Measurements from ENCODE around the gene GALNT10. TPM values are rescaled to one million over a fixed set of nuclear protein-coding genes. Genes with fewer than 3 reads are reported as not detected.

Gene GALNT10
- total and polyA plus RNA-seq, 2 of the 8 experiments (the other 6 are each of a cell fraction or from before 2014, with no cell fraction given), result 4.6 to 15.5 TPM

GRCh38 chr5:154421868-154422267, 231.3 kb downstream of the GALNT10 start:
- WGBS, 2 experiments (ENCODE audit: extremely low coverage in 1 of 2, insufficient coverage in 1 of 2, insufficient read length in 1 of 2, insufficient replicate concordance in 2 of 2, low coverage in 1 of 2, low lambda C conversion rate in 2 of 2, missing lambda C conversion rate in 1 of 2), result 71% methylated on average over 1 of the region's 1 CpG; no CpG with 5 or more reads in 1 of the 2 experiments
- Histone ChIP-seq H3K4me1 (replicated peaks in 1 of 4; ENCODE audit: control insufficient read depth in 3 of 4, insufficient read depth in 4 of 4, low read length in 3 of 4) (peaks cover 0 to 4% (median 0%) of the 10 kb centered on the region in 4 experiments; a peak in 1 of 7 replicates), H3K9me3 (ENCODE audit: insufficient read depth in 2 of 2, low read depth in 1 of 2, low read length in 1 of 2) (no peaks in the 10 kb centered on the region), H2AK5ac (ENCODE audit: low read depth, low read length) (no peak overlapping the region), H3K4me2 (ENCODE audit: insufficient read depth in 1 of 2, low read depth in 2 of 2, low read length in 2 of 2) (no peak overlapping the region), H2BK5ac (ENCODE audit: low read depth, low read length) (no peak overlapping the region), H3K18ac (ENCODE audit: extremely low read depth, low read length) (no peak overlapping the region), H4K91ac (replicated peaks; ENCODE audit: insufficient read length, low read length) (no peak overlapping the region), H3K9ac (replicated peaks in 1 of 4; ENCODE audit: extremely low read depth in 1 of 4, low read depth in 3 of 4, low read length in 3 of 4) (no peak overlapping the region), H3K79me2 (ENCODE audit: control insufficient read depth in 1 of 2, insufficient read depth in 2 of 2, low read length in 2 of 2) (no peaks in the 10 kb centered on the region), H4K5ac (ENCODE audit: insufficient read length, low read depth, low read length) (no peak overlapping the region), H2AFZ (ENCODE audit: low read length) (no peak overlapping the region), H3K4me3 (ENCODE audit: extremely low read depth in 1 of 4, insufficient read depth in 2 of 4, low read depth in 3 of 4, low read length in 4 of 4) (no peak overlapping the region), H3K23me2 (ENCODE audit: low read depth, low read length) (0 out of 2 replicates have a peak, but pooled peaks cover 2% of the 10 kb centered on the region), H3K27ac (ENCODE audit: low read depth, low read length) (no peak overlapping the region), H3K56ac (replicated peaks; ENCODE audit: insufficient read length, low read depth, low read length) (no peak overlapping the region), H3K4ac (replicated peaks; ENCODE audit: insufficient read length, low read depth, low read length) (no peak overlapping the region), H3K27me3 (replicated peaks in 1 of 4; ENCODE audit: control insufficient read depth in 3 of 4, extremely low read depth in 1 of 4, insufficient read depth in 3 of 4, low read length in 3 of 4) (no peaks in the 10 kb centered on the region), H4K20me1 (replicated peaks in 1 of 2; ENCODE audit: control insufficient read depth in 1 of 2, insufficient read depth in 2 of 2, low read length in 2 of 2) (no peaks in the 10 kb centered on the region), H2BK20ac (ENCODE audit: low read length) (no peak overlapping the region), H3K79me1 (ENCODE audit: low read depth, low read length) (no peaks in the 10 kb centered on the region), H4K8ac (ENCODE audit: extremely low read depth, insufficient read depth, low read length) (no peak overlapping the region), H2BK120ac (replicated peaks; ENCODE audit: low read depth, low read length) (no peak overlapping the region), H2BK12ac (ENCODE audit: low read depth, low read length) (no peak overlapping the region), H3K36me3 (ENCODE audit: control insufficient read depth in 2 of 4, insufficient read depth in 4 of 4, low read length in 3 of 4) (no peaks in the 10 kb centered on the region; a peak in 1 of 8 replicates), H3K23ac (ENCODE audit: insufficient read length) (no peak overlapping the region), H2BK15ac (ENCODE audit: low read length) (no peak overlapping the region), H3K14ac (ENCODE audit: insufficient read length) (no peak overlapping the region)
- FAIRE-seq (no peak), DNase-seq (ENCODE audit: low read depth in 1 of 2, low spot score in 2 of 2) (no peak)
- TF ChIP-seq RAD21 (IDR thresholded peaks at IDR 0.05 in 1 of 2, conservative IDR thresholded peaks at IDR 0.05 in 1 of 2; ENCODE audit: low read depth in 2 of 2, low read length in 2 of 2), result peak; percentile 87 to 88
- TF ChIP-seq ZNF274 (IDR thresholded peaks at IDR 0.05; ENCODE audit: borderline replicate concordance, extremely low read depth, low read length), result no peak
- peak; percentile 71 to 83 (median 77) for TF ChIP-seq CTCF (IDR thresholded peaks at IDR 0.05; ENCODE audit: control extremely low read depth in 1 of 3, insufficient read depth in 1 of 3, low read depth in 1 of 3, low read length in 3 of 3)
- ChIA-PET CTCF (ENCODE audit: partially characterized antibody) (interaction anchor here (0.7 to 5.3 kb wide), 44 partner anchors 9 to 451 kb away, joined by 3 to 42 read pairs (median 5); no protein-coding TSS in a partner anchor), POLR2A (ENCODE audit: partially characterized antibody) (interaction anchor here (1.0 to 1.3 kb wide), 2 partner anchors 9 to 99 kb away, joined by 3 read pairs; no protein-coding TSS in a partner anchor)
